ENCODE measurements around the gene GSTM3.

GSTM3 gene

DNA sequence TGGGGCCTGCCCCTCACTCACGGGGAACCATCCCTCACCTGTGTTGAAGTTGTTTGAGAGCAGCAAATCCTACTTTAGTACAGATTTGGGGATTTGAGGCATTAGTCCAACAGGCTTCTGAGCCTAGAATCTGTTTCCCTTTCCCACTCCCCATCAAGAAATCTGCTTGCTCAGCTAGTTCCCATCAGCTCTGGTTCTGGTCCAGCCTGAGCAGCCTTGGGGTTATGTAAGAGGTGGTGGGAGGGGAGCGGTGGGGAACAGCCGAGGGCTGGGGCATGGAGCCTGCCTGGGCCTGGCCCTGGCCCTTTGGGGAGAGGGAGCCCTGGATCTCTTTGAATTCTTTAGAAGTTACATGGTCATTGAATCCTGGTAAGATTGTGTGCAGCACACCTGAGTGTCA is 24.7 kb downstream of the GSTM3 start:
- Histone ChIP-seq H3K27me3 (replicated peaks; ENCODE audit: insufficient read depth, low read length) (no peaks in the 10 kb centered on the region), H3K9ac (ENCODE audit: low read length) (no peak overlapping the region), H3K27ac (ENCODE audit: low read length) (no peak overlapping the region), H3K9me2 (replicated peaks; ENCODE audit: insufficient read depth, low read length) (no peaks in the 10 kb centered on the region), H4K20me1 (ENCODE audit: insufficient read depth, low read length) (no peaks in the 10 kb centered on the region), H3K36me3 (replicated peaks; ENCODE audit: insufficient read depth, low read length) (no peaks in the 10 kb centered on the region), H3K4me2 (ENCODE audit: low read depth, low read length) (no peak overlapping the region), H3K9me3 (replicated peaks; ENCODE audit: insufficient read depth, low read length) (no peaks in the 10 kb centered on the region), H3K4me3 (ENCODE audit: low read length) (no peak overlapping the region), H3K4me1 (ENCODE audit: low read length) (no peaks in the 10 kb centered on the region), H3F3A (ENCODE audit: insufficient read depth, low read length) (no peaks in the 10 kb centered on the region), H3K79me2 (ENCODE audit: low read length) (no peaks in the 10 kb centered on the region), H2AFZ (ENCODE audit: low read length) (no peak overlapping the region)
- DNase-seq = no peak
- TF ChIP-seq EZH2 (optimal IDR thresholded peaks at IDR 0.05; ENCODE audit: low read depth, low read length) (no peak), EZH2phosphoT487 (IDR thresholded peaks at IDR 0.05; ENCODE audit: low read length) (no peak)
- TF ChIP-seq, protein P1, sequence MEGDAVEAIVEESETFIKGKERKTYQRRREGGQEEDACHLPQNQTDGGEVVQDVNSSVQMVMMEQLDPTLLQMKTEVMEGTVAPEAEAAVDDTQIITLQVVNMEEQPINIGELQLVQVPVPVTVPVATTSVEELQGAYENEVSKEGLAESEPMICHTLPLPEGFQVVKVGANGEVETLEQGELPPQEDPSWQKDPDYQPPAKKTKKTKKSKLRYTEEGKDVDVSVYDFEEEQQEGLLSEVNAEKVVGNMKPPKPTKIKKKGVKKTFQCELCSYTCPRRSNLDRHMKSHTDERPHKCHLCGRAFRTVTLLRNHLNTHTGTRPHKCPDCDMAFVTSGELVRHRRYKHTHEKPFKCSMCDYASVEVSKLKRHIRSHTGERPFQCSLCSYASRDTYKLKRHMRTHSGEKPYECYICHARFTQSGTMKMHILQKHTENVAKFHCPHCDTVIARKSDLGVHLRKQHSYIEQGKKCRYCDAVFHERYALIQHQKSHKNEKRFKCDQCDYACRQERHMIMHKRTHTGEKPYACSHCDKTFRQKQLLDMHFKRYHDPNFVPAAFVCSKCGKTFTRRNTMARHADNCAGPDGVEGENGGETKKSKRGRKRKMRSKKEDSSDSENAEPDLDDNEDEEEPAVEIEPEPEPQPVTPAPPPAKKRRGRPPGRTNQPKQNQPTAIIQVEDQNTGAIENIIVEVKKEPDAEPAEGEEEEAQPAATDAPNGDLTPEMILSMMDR (IDR thresholded peaks at IDR 0.05; ENCODE audit: low read length) = no peak

DNA sequence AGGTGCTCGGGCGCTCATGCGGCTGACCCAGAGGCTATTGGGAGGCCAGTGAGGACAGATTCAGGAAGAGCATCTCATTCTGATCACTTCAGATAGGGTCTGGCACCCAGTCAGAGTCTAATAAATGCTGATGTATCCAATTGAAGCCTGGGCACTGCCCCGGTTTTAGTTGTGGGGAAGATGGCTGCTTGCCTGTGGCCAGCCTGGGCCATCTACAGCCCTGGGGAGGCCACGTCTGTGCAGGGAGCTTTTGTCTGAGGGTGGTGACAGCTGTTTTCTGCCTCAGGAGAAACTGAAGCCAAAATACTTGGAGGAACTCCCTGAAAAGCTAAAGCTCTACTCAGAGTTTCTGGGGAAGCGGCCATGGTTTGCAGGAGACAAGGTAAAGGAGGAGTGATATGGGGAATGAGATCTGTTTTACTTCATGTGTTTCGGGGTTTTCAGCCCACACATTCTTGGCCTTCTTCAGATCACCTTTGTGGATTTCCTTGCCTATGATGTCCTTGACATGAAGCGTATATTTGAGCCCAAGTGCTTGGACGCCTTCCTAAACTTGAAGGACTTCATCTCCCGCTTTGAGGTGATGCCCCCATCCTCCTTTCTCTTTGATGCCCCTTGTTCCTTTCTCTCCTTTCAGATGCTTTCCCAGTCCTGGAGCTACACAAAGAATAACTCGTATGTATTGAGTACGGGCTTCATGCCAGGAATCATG is 26.0 kb downstream of the GSTM3 start:
- Histone ChIP-seq H3F3A (ENCODE audit: insufficient read depth, low read length) (no peaks in the 10 kb centered on the region), H3K9ac (ENCODE audit: low read length) (no peak overlapping the region)

DNA sequence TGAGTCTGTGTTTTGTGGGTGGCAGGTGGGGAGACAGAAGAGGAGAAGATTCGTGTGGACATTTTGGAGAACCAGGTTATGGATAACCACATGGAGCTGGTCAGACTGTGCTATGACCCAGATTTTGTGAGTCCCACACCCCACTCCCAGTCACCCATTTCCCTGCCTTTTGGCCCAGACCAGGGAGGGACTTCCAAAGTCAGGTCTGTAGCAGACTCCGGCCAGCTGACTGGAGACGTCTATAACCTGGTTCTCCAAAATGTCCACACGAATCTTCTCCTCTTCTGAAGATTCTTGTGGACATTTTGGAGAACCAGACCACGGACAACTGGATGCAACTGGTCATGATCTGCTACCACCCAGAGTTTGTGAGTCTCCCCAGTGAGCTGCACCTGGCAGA is 27.2 kb downstream of the GSTM3 start:
- no peaks in the 10 kb centered on the region for H3K79me2 ChIP-seq (ENCODE audit: low read length)
- no peak overlapping the region for H3K4me2 ChIP-seq (ENCODE audit: low read depth, low read length)
- TF ChIP-seq EZH2phosphoT487 (IDR thresholded peaks at IDR 0.05; ENCODE audit: low read length) (no peak), EZH2 (optimal IDR thresholded peaks at IDR 0.05; ENCODE audit: low read depth, low read length) (no peak)
- TF ChIP-seq, protein P1 (IDR thresholded peaks at IDR 0.05; ENCODE audit: low read length) = no peak
- no peaks in the 10 kb centered on the region for H4K20me1 ChIP-seq (ENCODE audit: insufficient read depth, low read length)
- H3K4me3 ChIP-seq (ENCODE audit: low read length) = no peak overlapping the region
- H3K36me3 ChIP-seq (replicated peaks; ENCODE audit: insufficient read depth, low read length) = no peaks in the 10 kb centered on the region
- H3K9ac ChIP-seq (ENCODE audit: low read length) = no peak overlapping the region
- no peaks in the 10 kb centered on the region for H3F3A ChIP-seq (ENCODE audit: insufficient read depth, low read length)
- no peak overlapping the region for H2AFZ ChIP-seq (ENCODE audit: low read length)
- no peak overlapping the region for H3K27ac ChIP-seq (ENCODE audit: low read length)
- no peaks in the 10 kb centered on the region for H3K9me2 ChIP-seq (replicated peaks; ENCODE audit: insufficient read depth, low read length)
- H3K4me1 ChIP-seq (ENCODE audit: low read length) = no peaks in the 10 kb centered on the region
- DNase-seq = no peak
- no peaks in the 10 kb centered on the region for H3K9me3 ChIP-seq (replicated peaks; ENCODE audit: insufficient read depth, low read length)
- H3K27me3 ChIP-seq (replicated peaks; ENCODE audit: insufficient read depth, low read length) = no peaks in the 10 kb centered on the region

More for the DNA sequence above, 26.0 kb downstream of the GSTM3 start:
- Histone ChIP-seq H3K4me2 (ENCODE audit: low read depth, low read length) (no peak overlapping the region), H3K4me1 (ENCODE audit: low read length) (no peaks in the 10 kb centered on the region), H3K27me3 (replicated peaks; ENCODE audit: insufficient read depth, low read length) (no peaks in the 10 kb centered on the region), H4K20me1 (ENCODE audit: insufficient read depth, low read length) (no peaks in the 10 kb centered on the region), H3K4me3 (ENCODE audit: low read length) (no peak overlapping the region), H3K79me2 (ENCODE audit: low read length) (no peaks in the 10 kb centered on the region), H2AFZ (ENCODE audit: low read length) (no peak overlapping the region), H3K9me3 (replicated peaks; ENCODE audit: insufficient read depth, low read length) (no peaks in the 10 kb centered on the region), H3K36me3 (replicated peaks; ENCODE audit: insufficient read depth, low read length) (no peaks in the 10 kb centered on the region), H3K27ac (ENCODE audit: low read length) (no peak overlapping the region), H3K9me2 (replicated peaks; ENCODE audit: insufficient read depth, low read length) (no peaks in the 10 kb centered on the region)
- DNase-seq = no peak
- TF ChIP-seq EZH2phosphoT487 (IDR thresholded peaks at IDR 0.05; ENCODE audit: low read length) (no peak), EZH2 (optimal IDR thresholded peaks at IDR 0.05; ENCODE audit: low read depth, low read length) (no peak)
- TF ChIP-seq, protein P1 (IDR thresholded peaks at IDR 0.05; ENCODE audit: low read length) = no peak

Measured in MM.1S (cell line).